Body of pancreas (tissue), 4 donors: Measurements from ENCODE around the gene GNG3. TPM values are rescaled to one million over a fixed set of nuclear protein-coding genes. Genes with fewer than 3 reads are reported as not detected.
A peak's percentile ranks its signal among the peaks of the same experiment; 100 is the strongest.

Source experiments
- ATAC-seq: fragments of 150-250 bp; one replicate; pipeline ENCODE4 v1.9.1; 2016
- DNase-seq, 4 donors: peaks; one replicate each; pipeline ENCODE4 v3.0.0-alpha.2; 2019
- H3K27ac ChIP-seq, 4 donors: fragments of 200-600 bp; sonication (generic); 1 replicate in 3 of 4; 2 replicates in 1 of 4; pipeline versions ENCODE4 v1.5.1 to v1.6.1; 2016 to 2019; ENCODE audit warnings: mild to moderate bottlenecking in 1 of 4, mixed read lengths in 1 of 4, moderate library complexity in 1 of 4
- H3K27me3 ChIP-seq, 2 donors: fragments of 200-600 bp; sonication (generic); one replicate each; pipeline ENCODE4 v1.6.0; 2016; ENCODE audit warnings: mild to moderate bottlenecking in 1 of 2
- H3K36me3 ChIP-seq, 2 donors: fragments of 200-600 bp; sonication (generic); replicated peaks in 1 of 2; 2 replicates each; pipeline ENCODE4 v1.5.1; 2016; ENCODE audit warnings: low read depth in 2 of 2; ENCODE audit not compliant: insufficient read depth in 1 of 2
- H3K4me1 ChIP-seq: fragments of 200-600 bp; sonication (generic); one replicate; pipeline ENCODE4 v1.6.0; 2016
- H3K4me3 ChIP-seq, 2 donors: fragments of 200-600 bp; sonication (generic); 1 replicate in 1 of 2; 2 replicates in 1 of 2; pipeline ENCODE4 v1.5.1; 2016 to 2019
- H3K9me3 ChIP-seq, 3 donors: fragments of 200-600 bp; sonication (generic); 1 replicate in 2 of 3; 2 replicates in 1 of 3; pipeline ENCODE4 v1.5.1; 2016
- POLR2A ChIP-seq, 3 donors: fragments of 450-650 bp; IDR thresholded peaks; one replicate each; pipeline ENCODE4 v1.6.1; 2016; ENCODE audit warnings: antibody characterized with exemption in 3 of 3, mild to moderate bottlenecking in 2 of 3
- WGBS, 2 donors: methylation state at CpG; one replicate each; pipeline ENCODE4 v1.1.5; 2017; 5-methylcytosine and 5-hydroxymethylcytosine counted together
- intact Hi-C: fragments of 100-400 bp; cut with DNase I; formaldehyde crosslinking; loops from one replicate; pipeline ENCODE4 v1.15.1; 2023
- small RNA-seq: library from RNA; depleted of rRNA; stranded (forward); fragments of <200 nt; gene quantifications from one replicate; pipeline ENCODE3, GENCODE V24; 2016
- total RNA-seq, 2 donors: library from RNA; depleted of rRNA; stranded (reverse); fragments of >200 nt; gene quantifications; one replicate each; pipeline ENCODE4 v1.1.0, GENCODE V29; 2016
- TF ChIP-seq, protein P1 (sequence below), 7 experiments: fragments of 450-650 bp in 4 of 7; fragments of 200-600 bp in 3 of 7; sonication (generic) in 3 of 7; IDR thresholded peaks; one replicate each; pipeline ENCODE4 v1.5.1; 2016 to 2019; ENCODE audit warnings: antibody characterized with exemption in 7 of 7

The GNG3 gene
- total RNA-seq, 2 donors from 2014 or later, result 1.0 TPM; not detected in 1

DNA sequence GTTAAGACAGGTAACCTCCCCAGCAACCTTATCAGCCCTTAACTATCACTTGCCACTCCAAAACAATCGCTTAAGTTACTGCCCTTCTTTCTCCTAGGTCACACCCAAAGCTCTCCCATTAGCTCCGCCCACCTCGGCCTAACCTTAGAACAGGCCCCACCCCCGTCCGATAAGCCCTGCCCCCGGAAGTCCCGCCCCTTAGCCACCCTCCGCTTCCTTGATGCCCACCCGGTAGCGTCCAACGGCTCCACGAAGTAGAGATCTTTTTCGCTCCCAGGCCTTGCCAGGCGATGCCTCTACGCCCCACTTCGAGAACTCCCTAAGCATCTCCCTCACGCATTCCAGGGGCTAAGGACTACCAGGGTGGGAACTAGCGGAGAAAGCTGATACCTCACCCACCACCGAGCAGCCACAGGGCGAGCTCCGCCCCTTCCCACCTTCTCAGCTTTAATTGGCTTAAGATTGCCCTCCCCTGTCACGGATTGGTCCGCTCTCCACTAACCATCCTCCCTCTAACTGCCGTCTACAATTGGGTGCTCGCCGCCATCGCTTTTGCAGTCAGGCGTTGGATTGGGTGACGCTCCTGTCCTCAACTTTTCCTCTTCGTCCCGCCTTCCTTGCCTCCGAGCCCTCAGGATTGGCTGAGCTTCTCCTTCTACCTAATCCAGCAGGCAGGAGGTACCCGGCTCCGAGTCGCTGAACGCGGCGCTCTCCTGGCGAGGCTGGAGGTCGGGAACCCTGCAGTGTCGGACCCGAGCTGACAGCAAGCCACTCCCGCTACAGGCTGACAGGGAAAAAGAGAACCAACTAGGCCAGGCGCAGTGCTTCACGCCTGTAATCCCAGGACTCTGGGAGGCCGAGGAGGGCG, 46.5 kb downstream of the GNG3 start, which contains the start of gene ZBTB3:
ZBTB3 (minus strand) TSS at position 425 of the 868 bp plus-strand sequence. CDS start 496 bp downstream, outside the sequence.
- Histone ChIP-seq H3K36me3 (no peaks in the 10 kb centered on the region), H3K4me3 (peak within 1 kb of the TSS; percentile 11 to 57), H3K4me1 (peaks cover 43% of the 10 kb centered on the region), H3K9me3 (no peaks in the 10 kb centered on the region), H3K27ac (peak within 1 kb of the TSS; percentile 82 to 98 (median 92)), H3K27me3 (no peaks in the 10 kb centered on the region)
- 0% methylated on average over 31 to 47 of the region's 47 CpGs for WGBS, 2 donors
- TF ChIP-seq, protein P1, sequence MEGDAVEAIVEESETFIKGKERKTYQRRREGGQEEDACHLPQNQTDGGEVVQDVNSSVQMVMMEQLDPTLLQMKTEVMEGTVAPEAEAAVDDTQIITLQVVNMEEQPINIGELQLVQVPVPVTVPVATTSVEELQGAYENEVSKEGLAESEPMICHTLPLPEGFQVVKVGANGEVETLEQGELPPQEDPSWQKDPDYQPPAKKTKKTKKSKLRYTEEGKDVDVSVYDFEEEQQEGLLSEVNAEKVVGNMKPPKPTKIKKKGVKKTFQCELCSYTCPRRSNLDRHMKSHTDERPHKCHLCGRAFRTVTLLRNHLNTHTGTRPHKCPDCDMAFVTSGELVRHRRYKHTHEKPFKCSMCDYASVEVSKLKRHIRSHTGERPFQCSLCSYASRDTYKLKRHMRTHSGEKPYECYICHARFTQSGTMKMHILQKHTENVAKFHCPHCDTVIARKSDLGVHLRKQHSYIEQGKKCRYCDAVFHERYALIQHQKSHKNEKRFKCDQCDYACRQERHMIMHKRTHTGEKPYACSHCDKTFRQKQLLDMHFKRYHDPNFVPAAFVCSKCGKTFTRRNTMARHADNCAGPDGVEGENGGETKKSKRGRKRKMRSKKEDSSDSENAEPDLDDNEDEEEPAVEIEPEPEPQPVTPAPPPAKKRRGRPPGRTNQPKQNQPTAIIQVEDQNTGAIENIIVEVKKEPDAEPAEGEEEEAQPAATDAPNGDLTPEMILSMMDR (IDR thresholded peaks at IDR 0.05), result peak in 3 of 7 experiments; percentile 34 to 58 (median 36)
- TF ChIP-seq POLR2A (IDR thresholded peaks at IDR 0.05), result peak; percentile 40 to 94 (median 83)
- intact Hi-C loops, result no loop called here
- DNase-seq, result peak; percentile 98 to 99 (median 98)
- ATAC-seq, result peak; percentile 96

DNA sequence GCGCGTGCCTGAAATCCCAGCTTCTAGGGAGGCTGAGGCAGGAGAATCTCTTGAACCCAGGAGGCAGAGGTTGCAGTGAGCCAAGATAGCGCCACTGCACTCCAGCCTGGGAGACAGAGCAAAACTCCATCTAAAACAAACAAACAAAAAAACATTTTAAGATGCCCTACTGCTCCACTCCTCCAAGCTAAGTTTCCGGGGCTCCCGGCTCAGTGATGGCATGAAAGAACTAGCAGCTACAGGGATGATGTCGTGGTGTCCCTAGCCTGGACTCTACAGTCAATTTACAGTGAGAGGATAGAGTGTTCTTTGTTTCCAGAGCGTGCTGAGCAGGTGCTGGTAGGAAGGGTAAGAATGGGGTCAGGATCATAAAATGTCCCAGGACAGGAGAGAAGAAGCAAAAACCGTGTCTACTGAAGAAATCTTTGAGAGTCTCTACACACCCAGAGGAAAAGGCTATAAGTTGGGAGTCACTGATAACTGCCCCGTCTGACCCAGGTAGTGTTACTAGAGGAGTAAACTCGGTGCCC, 47.7 kb downstream of the GNG3 start:
- TF ChIP-seq POLR2A (IDR thresholded peaks at IDR 0.05), result no peak
- TF ChIP-seq, protein P1 (IDR thresholded peaks at IDR 0.05), result no peak
- H3K27me3 ChIP-seq, result no peaks in the 10 kb centered on the region

DNA sequence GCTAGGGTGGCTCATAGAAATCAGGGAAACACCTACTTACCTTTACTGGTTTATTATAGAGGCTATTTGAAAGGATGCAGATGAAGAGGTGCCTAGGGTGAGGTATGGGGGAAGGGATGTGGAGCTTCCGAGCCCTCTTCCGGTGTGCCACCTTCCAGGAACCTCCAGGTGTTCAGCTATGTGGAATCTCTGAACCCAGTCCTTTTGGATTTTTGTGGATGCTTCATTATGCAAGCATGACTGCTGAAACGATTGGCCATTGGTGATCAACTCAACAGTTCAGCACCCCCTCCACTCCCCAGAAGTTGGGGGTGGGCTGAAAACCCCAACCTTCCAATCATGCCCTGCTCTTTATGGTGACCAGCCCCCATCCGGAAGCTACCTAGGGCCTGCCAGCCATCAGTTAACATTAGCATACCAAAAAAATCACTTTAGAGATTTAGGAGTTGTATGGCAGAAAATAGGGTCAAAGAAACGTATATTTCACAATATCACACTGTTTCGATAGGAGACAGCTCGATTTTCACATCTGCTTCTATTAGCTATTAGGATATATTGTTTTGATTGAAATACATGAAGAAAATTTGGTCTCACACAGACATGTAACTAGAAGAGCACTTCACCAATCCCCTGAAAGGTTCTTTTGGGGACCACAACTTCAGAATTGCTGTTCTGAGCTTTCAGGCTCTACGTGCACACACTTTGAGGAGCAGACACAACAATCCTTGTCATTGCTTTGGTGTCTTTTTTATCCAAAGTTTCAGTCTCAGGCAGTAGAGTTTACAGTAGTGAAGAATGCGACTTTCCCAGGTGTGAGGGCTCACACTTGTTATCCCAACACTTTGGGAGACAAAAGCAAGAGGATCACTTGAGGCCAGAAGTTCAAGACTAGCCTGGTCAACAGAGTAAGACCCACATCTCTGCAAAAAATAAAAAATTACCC, 50.6 kb downstream of the GNG3 start:
- DNase-seq (no peak), ATAC-seq (no peak)
- no peaks in the 10 kb centered on the region for H3K27me3 ChIP-seq
- no peaks in the 10 kb centered on the region for H3K36me3 ChIP-seq
- WGBS, 2 donors, result 68 to 70% methylated on average over 9 of the region's 9 CpGs
- TF ChIP-seq, protein P1 (IDR thresholded peaks at IDR 0.05), result no peak
- no peak for TF ChIP-seq POLR2A (IDR thresholded peaks at IDR 0.05)
- H3K4me1 ChIP-seq, result peaks cover 21% of the 10 kb centered on the region
- no peak overlapping the region for H3K4me3 ChIP-seq
- no peaks in the 10 kb centered on the region for H3K9me3 ChIP-seq
- intact Hi-C loops, result no loop called here
- H3K27ac ChIP-seq, result no peak overlapping the region

More for the DNA sequence above, 47.7 kb downstream of the GNG3 start:
- no peaks in the 10 kb centered on the region for H3K36me3 ChIP-seq
- intact Hi-C loops, result no loop called here
- no peak overlapping the region for H3K4me3 ChIP-seq
- WGBS, 2 donors, result 72% methylated on average over 9 to 10 of the region's 10 CpGs
- no peaks in the 10 kb centered on the region for H3K9me3 ChIP-seq
- H3K27ac ChIP-seq, result no peak overlapping the region
- H3K4me1 ChIP-seq, result peaks cover 40% of the 10 kb centered on the region
- no peak for DNase-seq
- ATAC-seq, result no peak

Small RNA genes lying within 50 kb of the gene (small RNA-seq; reads per million reads assigned to genes)
- not detected for gene SNORA57

Other genes starting within 250 kb of the GNG3 start
- gene AHNAK, start 160.9 kb upstream of the GNG3 start, total RNA-seq, result 100 to 1,000 TPM; 168 to 241 TPM
- gene EEF1G, start 133.8 kb upstream of the GNG3 start, total RNA-seq, result 1,000 to 10,000 TPM in 1 of 2 donors, 100 to 1,000 TPM in 1; 893 to 1,161 TPM
- 10 to 100 TPM; 10.1 to 11.2 TPM for gene TUT1, start 116.2 kb upstream of the GNG3 start, total RNA-seq
- gene MTA2, start 105.8 kb upstream of the GNG3 start, total RNA-seq, result 10 to 100 TPM; 26.2 to 29.3 TPM
- gene EML3, start 94.9 kb upstream of the GNG3 start, total RNA-seq, result 10 to 100 TPM; 31.4 to 69.9 TPM
- gene ROM1, start 94.4 kb upstream of the GNG3 start, total RNA-seq, result 1 to 10 TPM; 1.8 to 4.0 TPM
- gene B3GAT3, start 85.7 kb upstream of the GNG3 start, total RNA-seq, result 10 to 100 TPM; 17.1 to 63.0 TPM
- 10 to 100 TPM; 62.3 to 64.9 TPM for gene GANAB, start 61.1 kb upstream of the GNG3 start, total RNA-seq
- 10 to 100 TPM; 11.4 to 21.1 TPM for gene INTS5, start 54.4 kb upstream of the GNG3 start, total RNA-seq
- 10 to 100 TPM; 18.2 to 24.4 TPM for gene C11orf98, start 42.5 kb upstream of the GNG3 start, total RNA-seq
- gene CSKMT, start 42.4 kb upstream of the GNG3 start, total RNA-seq, result 100 to 1,000 TPM in 1 of 2 donors, 1 to 10 TPM in 1; 5.4 to 110 TPM
- gene UQCC3, start 36.0 kb upstream of the GNG3 start, total RNA-seq, result 10 to 100 TPM; 10.4 to 12.9 TPM
- gene LBHD1, start 35.4 kb upstream of the GNG3 start, total RNA-seq, result 1 to 10 TPM; 4.9 to 5.6 TPM
- 100 to 1,000 TPM; 129 to 204 TPM for gene UBXN1, start 28.6 kb upstream of the GNG3 start, total RNA-seq
- gene LRRN4CL, start 18.1 kb upstream of the GNG3 start, total RNA-seq, result 1 to 10 TPM; 3.1 to 4.6 TPM
- 100 to 1,000 TPM in 1 of 2 donors, 10 to 100 TPM in 1; 44.6 to 248 TPM for gene BSCL2, start 252 bp upstream of the GNG3 start, total RNA-seq
- 10 to 100 TPM; 19.1 to 20.5 TPM for gene HNRNPUL2, start 19.8 kb downstream of the GNG3 start, total RNA-seq
- 10 to 100 TPM; 12.5 to 18.5 TPM for gene TTC9C, start 20.8 kb downstream of the GNG3 start, total RNA-seq
- gene ZBTB3, start 46.5 kb downstream of the GNG3 start, total RNA-seq, result 1 to 10 TPM; 3.9 to 4.0 TPM
- gene POLR2G, start 53.9 kb downstream of the GNG3 start, total RNA-seq, result 10 to 100 TPM; 19.2 to 35.9 TPM
- gene TAF6L, start 63.7 kb downstream of the GNG3 start, total RNA-seq, result 10 to 100 TPM; 23.9 to 39.9 TPM
- gene TMEM179B, start 79.7 kb downstream of the GNG3 start, total RNA-seq, result 10 to 100 TPM; 40.9 to 41.8 TPM
- gene TMEM223, start 84.3 kb downstream of the GNG3 start, total RNA-seq, result 10 to 100 TPM in 1 of 2 donors, 1 to 10 TPM in 1; 6.2 to 29.0 TPM
- 100 to 1,000 TPM in 1 of 2 donors, 10 to 100 TPM in 1; 49.8 to 108 TPM for gene NXF1, start 97.8 kb downstream of the GNG3 start, total RNA-seq
- 10 to 100 TPM; 20.1 to 23.6 TPM for gene STX5, start 124.4 kb downstream of the GNG3 start, total RNA-seq
- not detected for gene TEX54, start 125.2 kb downstream of the GNG3 start, total RNA-seq
- gene WDR74, start 131.9 kb downstream of the GNG3 start, total RNA-seq, result 10 to 100 TPM; 15.8 to 40.0 TPM
- 100 to 1,000 TPM in 1 of 2 donors, 10 to 100 TPM in 1; 75.5 to 108 TPM for gene SLC3A2, start 173.2 kb downstream of the GNG3 start, total RNA-seq
- not detected for gene CHRM1, start 213.7 kb downstream of the GNG3 start, total RNA-seq